Transverse colon (tissue), 4 donors: ENCODE measurements around the gene ROPN1B. TPM values are rescaled to one million over a fixed set of nuclear protein-coding genes. Genes with fewer than 3 reads are reported as not detected.
"Not testable (repeated sequence)": the region's sequence is repeated elsewhere in the genome, so short reads cannot be mapped to it uniquely, and the experiment has no call there.

ENCODE experiments used
- DNase-seq: peaks from one replicate; pipeline ENCODE4 v3.0.0-alpha.2; 2019
- H3K27ac ChIP-seq, 4 donors: fragments of 200-600 bp; sonication (generic); 2 replicates each; pipeline ENCODE4 v1.5.1; 2016 to 2018; ENCODE audit warnings: inconsistent platforms in 4 of 4
- H3K27me3 ChIP-seq: fragments of 200-600 bp; sonication (generic); 2 replicates; pipeline ENCODE4 v1.5.1; 2017; ENCODE audit warnings: inconsistent platforms
- H3K36me3 ChIP-seq, 4 donors: fragments of 200-600 bp; sonication (generic); 2 replicates each; pipeline ENCODE4 v1.5.1; 2017 to 2019; ENCODE audit warnings: inconsistent platforms in 4 of 4
- H3K4me1 ChIP-seq, 4 donors: fragments of 200-600 bp; sonication (generic); 2 replicates each; pipeline ENCODE4 v1.5.1; 2017 to 2020; ENCODE audit warnings: inconsistent platforms in 4 of 4
- H3K4me3 ChIP-seq, 4 donors: fragments of 200-600 bp; sonication (generic); 1 replicate in 1 of 4; 2 replicates in 3 of 4; pipeline versions ENCODE4 v1.5.1 to v1.6.1; 2017 to 2019; ENCODE audit warnings: inconsistent platforms in 4 of 4
- H3K9me3 ChIP-seq, 2 donors: fragments of 200-600 bp; sonication (generic); 2 replicates each; pipeline ENCODE4 v1.5.1; 2017 to 2019; ENCODE audit warnings: inconsistent platforms in 2 of 2
- CTCF ChIP-seq, 5 experiments: fragments of 200-600 bp in 3 of 5; fragments of 450-650 bp in 2 of 5; sonication (generic) in 3 of 5; IDR thresholded peaks; 1 replicate in 2 of 5; 2 replicates in 3 of 5; pipeline ENCODE4 v1.5.1; 2016 to 2017; ENCODE audit warnings: antibody characterized with exemption in 5 of 5, inconsistent platforms in 3 of 5, mild to moderate bottlenecking in 2 of 5, moderate library complexity in 1 of 5
- EP300 ChIP-seq: sonication (generic); formaldehyde crosslinking; IDR thresholded peaks from one replicate; pipeline ENCODE4 v1.6.1; 2017; ENCODE audit warnings: antibody characterized with exemption, low read depth
- POLR2A ChIP-seq: fragments of 450-650 bp; IDR thresholded peaks from one replicate; pipeline ENCODE4 v1.6.1; 2016; ENCODE audit warnings: antibody characterized with exemption, mild to moderate bottlenecking, moderate library complexity
- POLR2AphosphoS5 ChIP-seq, 3 donors: sonication (generic); formaldehyde crosslinking; IDR thresholded peaks; one replicate each; pipeline ENCODE4 v1.6.1; 2016; ENCODE audit warnings: antibody characterized with exemption in 3 of 3
- WGBS, 2 donors: methylation state at CpG; one replicate each; pipeline ENCODE4 v1.1.5; 2018; ENCODE audit warnings: low coverage in 1 of 2; 5-methylcytosine and 5-hydroxymethylcytosine counted together
- in situ Hi-C, 4 donors: fragments of 200-750 bp; cut with MboI; loops; one replicate each; pipeline versions ENCODE4 v1.15.0 to v1.15.1; 2017; ENCODE audit warnings: low sequenced_read_pairs in 3 of 4, low pct_ligation_motif_present in 1 of 4, low pct_unique_long_range_greater_than_20kb in 1 of 4
- intact Hi-C: fragments of 100-400 bp; cut with DNase I; formaldehyde crosslinking; loops from one replicate; pipeline ENCODE4 v1.15.1; 2023; ENCODE audit warnings: low total_unique reads
- total RNA-seq, 4 donors: library from RNA; depleted of rRNA; stranded (reverse); fragments of >200 nt; gene quantifications; one replicate each; pipeline ENCODE4 v1.1.0, GENCODE V29; 2016

The ROPN1B gene
- total RNA-seq, 4 donors from 2014 or later: not detected

GRCh38 chr3:125959317-125960065, 9.5 kb upstream of the ROPN1B start:
- 95% methylated on average over 31 of the region's 39 CpGs; no CpG with 5 or more reads in 1 of the 2 donors for WGBS, 2 donors
- in situ Hi-C loops: no loop called here
- Histone ChIP-seq H3K27me3 (peaks cover 54% of the 10 kb centered on the region), H3K4me3 (no peak overlapping the region), H3K4me1 (no peaks in the 10 kb centered on the region), H3K36me3 (no peaks in the 10 kb centered on the region), H3K27ac (no peak overlapping the region), H3K9me3 (no peaks in the 10 kb centered on the region)
- intact Hi-C loops: no loop called here
- no peak for TF ChIP-seq POLR2AphosphoS5 (IDR thresholded peaks at IDR 0.05)
- TF ChIP-seq EP300: no peak
- TF ChIP-seq POLR2A: no peak
- DNase-seq: no peak

GRCh38 chr3:125960066-125960424, 8.9 kb upstream of the ROPN1B start:
- DNase-seq: no peak
- in situ Hi-C loops: no loop called here
- 96% methylated on average over 13 of the region's 14 CpGs; no CpG with 5 or more reads in 1 of the 2 donors for WGBS, 2 donors

DNA sequence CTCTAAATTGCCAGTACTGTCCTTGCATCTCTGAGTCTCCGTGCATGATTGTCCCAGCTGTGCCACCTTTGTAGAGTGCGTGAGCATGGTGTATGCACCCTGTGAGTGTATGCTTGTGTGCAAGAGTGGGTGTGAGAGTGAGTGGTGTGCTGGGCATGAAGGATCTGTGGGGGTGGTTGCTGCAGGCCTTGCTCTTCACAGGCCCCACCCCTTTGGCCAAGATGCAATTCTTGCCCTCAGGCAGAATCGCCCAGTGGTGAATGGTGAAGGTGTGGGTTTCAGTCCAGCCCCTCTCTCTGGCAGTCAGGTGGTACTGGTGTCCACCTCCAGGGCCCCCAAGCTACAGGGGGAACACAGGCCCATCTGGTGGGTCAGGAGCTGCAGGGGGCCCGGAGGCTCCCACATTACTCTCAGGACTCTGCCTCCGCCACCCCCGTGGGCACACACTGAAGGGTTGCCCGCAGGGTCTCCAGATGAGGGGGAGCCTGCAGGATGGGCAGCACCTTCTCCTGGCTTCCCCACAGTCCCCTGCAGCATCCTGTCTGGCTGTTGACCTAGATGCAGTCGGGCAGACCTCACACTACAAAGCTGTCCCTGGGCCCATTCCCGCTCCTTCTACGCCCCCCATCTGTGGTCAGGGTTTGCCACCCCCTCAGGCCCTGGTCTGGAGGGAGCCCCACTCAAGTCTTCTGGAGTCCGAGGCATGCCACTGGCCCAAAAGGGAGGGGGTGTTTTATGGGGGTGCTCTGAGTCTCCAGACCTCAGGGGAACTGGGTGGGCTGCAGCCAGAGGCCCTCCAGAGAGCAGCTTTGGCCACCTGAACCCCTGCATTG, 8.3 kb upstream of the ROPN1B start:
- H3K27me3 ChIP-seq: peaks cover 47% of the 10 kb centered on the region
- TF ChIP-seq POLR2AphosphoS5 (IDR thresholded peaks at IDR 0.05) (no peak), POLR2A (no peak), CTCF (IDR thresholded peaks at IDR 0.05) (no peak), EP300 (no peak)
- no peak overlapping the region for H3K4me3 ChIP-seq
- H3K4me1 ChIP-seq: no peaks in the 10 kb centered on the region
- in situ Hi-C loops (no loop called here), intact Hi-C loops (no loop called here)
- H3K36me3 ChIP-seq: no peaks in the 10 kb centered on the region
- 85% methylated on average over 9 of the region's 11 CpGs; no CpG with 5 or more reads in 1 of the 2 donors for WGBS, 2 donors
- no peak overlapping the region for H3K27ac ChIP-seq
- H3K9me3 ChIP-seq: no peaks in the 10 kb centered on the region
- no peak for DNase-seq

More at GRCh38 chr3:125960066-125960424, 8.9 kb upstream of the ROPN1B start:
- no peaks in the 10 kb centered on the region for H3K4me1 ChIP-seq
- no peaks in the 10 kb centered on the region for H3K36me3 ChIP-seq
- TF ChIP-seq CTCF (IDR thresholded peaks at IDR 0.05) (no peak), POLR2A (no peak), EP300 (no peak), POLR2AphosphoS5 (IDR thresholded peaks at IDR 0.05) (no peak)
- H3K4me3 ChIP-seq: no peak overlapping the region
- no peak overlapping the region for H3K27ac ChIP-seq
- H3K9me3 ChIP-seq: no peaks in the 10 kb centered on the region
- H3K27me3 ChIP-seq: peaks cover 52% of the 10 kb centered on the region
- intact Hi-C loops: no loop called here

- DNase-seq: no peak
- Histone ChIP-seq H3K27ac (no peak overlapping the region), H3K9me3 (no peaks in the 10 kb centered on the region), H3K27me3 (peaks cover 41% of the 10 kb centered on the region), H3K4me1 (no peaks in the 10 kb centered on the region), H3K4me3 (no peak overlapping the region), H3K36me3 (no peaks in the 10 kb centered on the region)
- WGBS, 2 donors: 29 to 97% methylated on average over 1 to 6 of the region's 6 CpGs
- intact Hi-C loops: no loop called here
- TF ChIP-seq EP300 (no peak), CTCF (IDR thresholded peaks at IDR 0.05) (no peak)
- in situ Hi-C loops: no loop called here
Measured at GRCh38 chr3:125961289-125961589, 7.7 kb upstream of the ROPN1B start.

DNA sequence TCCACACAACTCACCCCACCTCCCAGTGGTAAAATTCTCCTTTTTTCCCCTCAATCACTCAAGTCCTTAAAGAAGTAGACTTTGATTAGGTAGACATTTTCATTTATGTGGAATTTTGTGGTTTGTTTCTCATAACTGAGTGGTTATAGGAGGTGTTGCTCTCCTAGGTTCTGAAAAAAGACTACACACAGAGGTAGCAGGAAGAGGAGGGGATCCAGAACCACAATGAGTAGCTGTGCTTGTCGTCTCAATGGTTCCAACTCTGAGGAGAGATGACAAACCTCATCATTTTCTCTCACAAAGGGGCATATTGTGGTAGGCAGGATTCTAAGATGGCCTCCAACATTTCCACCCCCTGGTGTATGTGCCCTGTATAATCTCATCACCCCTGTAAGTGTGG, 5.1 kb upstream of the ROPN1B start:
- DNase-seq, H3K27ac ChIP-seq, H3K9me3 ChIP-seq, H3K4me3 ChIP-seq, H3K36me3 ChIP-seq, intact Hi-C loops, H3K4me1 ChIP-seq, in situ Hi-C loops: not testable (repeated sequence)
- peaks cover 21% of the 10 kb centered on the region for H3K27me3 ChIP-seq
- WGBS, 2 donors: 59 to 83% methylated on average over 1 of the region's 1 CpG
